ENCODE data around the gene PDGFA.

PDGFA gene

DNA sequence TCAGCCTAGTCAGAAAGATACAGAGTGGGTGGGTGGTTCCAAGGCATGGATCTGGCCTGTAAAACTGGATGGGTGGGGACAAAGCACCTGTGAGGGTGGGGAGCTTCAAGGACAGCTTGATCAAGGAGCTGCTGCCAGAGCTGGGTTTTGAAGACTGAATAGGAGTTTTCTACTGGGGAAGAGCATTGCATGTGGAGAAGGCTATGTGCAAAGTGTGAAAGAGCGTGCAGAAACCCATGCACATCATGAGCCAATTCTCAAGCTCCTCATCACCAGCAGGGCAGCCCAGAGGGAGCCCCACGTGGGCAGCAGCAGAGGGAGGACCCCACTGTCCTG lies 58.6 kb downstream of the PDGFA start:
- no peak for TF ChIP-seq EP300 (IDR thresholded peaks at IDR 0.05; ENCODE audit: borderline replicate concordance)
- TF ChIP-seq, protein P1, sequence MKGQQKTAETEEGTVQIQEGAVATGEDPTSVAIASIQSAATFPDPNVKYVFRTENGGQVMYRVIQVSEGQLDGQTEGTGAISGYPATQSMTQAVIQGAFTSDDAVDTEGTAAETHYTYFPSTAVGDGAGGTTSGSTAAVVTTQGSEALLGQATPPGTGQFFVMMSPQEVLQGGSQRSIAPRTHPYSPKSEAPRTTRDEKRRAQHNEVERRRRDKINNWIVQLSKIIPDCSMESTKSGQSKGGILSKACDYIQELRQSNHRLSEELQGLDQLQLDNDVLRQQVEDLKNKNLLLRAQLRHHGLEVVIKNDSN (IDR thresholded peaks at IDR 0.05), result no peak
- TF ChIP-seq, protein P2, sequence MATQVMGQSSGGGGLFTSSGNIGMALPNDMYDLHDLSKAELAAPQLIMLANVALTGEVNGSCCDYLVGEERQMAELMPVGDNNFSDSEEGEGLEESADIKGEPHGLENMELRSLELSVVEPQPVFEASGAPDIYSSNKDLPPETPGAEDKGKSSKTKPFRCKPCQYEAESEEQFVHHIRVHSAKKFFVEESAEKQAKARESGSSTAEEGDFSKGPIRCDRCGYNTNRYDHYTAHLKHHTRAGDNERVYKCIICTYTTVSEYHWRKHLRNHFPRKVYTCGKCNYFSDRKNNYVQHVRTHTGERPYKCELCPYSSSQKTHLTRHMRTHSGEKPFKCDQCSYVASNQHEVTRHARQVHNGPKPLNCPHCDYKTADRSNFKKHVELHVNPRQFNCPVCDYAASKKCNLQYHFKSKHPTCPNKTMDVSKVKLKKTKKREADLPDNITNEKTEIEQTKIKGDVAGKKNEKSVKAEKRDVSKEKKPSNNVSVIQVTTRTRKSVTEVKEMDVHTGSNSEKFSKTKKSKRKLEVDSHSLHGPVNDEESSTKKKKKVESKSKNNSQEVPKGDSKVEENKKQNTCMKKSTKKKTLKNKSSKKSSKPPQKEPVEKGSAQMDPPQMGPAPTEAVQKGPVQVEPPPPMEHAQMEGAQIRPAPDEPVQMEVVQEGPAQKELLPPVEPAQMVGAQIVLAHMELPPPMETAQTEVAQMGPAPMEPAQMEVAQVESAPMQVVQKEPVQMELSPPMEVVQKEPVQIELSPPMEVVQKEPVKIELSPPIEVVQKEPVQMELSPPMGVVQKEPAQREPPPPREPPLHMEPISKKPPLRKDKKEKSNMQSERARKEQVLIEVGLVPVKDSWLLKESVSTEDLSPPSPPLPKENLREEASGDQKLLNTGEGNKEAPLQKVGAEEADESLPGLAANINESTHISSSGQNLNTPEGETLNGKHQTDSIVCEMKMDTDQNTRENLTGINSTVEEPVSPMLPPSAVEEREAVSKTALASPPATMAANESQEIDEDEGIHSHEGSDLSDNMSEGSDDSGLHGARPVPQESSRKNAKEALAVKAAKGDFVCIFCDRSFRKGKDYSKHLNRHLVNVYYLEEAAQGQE (IDR thresholded peaks at IDR 0.05; ENCODE audit: low read depth), result no peak
- TF ChIP-seq YY1 (IDR thresholded peaks at IDR 0.05; ENCODE audit: low read depth), result no peak
- TF ChIP-seq RAD21 (IDR thresholded peaks at IDR 0.05; ENCODE audit: low read depth), result no peak
- TF ChIP-seq, protein P3, sequence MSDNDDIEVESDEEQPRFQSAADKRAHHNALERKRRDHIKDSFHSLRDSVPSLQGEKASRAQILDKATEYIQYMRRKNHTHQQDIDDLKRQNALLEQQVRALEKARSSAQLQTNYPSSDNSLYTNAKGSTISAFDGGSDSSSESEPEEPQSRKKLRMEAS (IDR thresholded peaks at IDR 0.05), result no peak
- no peak for TF ChIP-seq EGR1 (IDR thresholded peaks at IDR 0.05)
- TF ChIP-seq FOXM1 (IDR thresholded peaks at IDR 0.05; ENCODE audit: borderline replicate concordance, low read depth), result no peak
- TF ChIP-seq TAF1 (IDR thresholded peaks at IDR 0.05; ENCODE audit: low read depth), result no peak
- TF ChIP-seq NFIC (IDR thresholded peaks at IDR 0.05), result no peak
- TF ChIP-seq CEBPB (IDR thresholded peaks at IDR 0.05), result no peak
- TF ChIP-seq TCF12 (IDR thresholded peaks at IDR 0.05; ENCODE audit: low read depth), result no peak
- no peak for TF ChIP-seq ZBTB7A (IDR thresholded peaks at IDR 0.05; ENCODE audit: low read depth)
- no peak for TF ChIP-seq TEAD4 (IDR thresholded peaks at IDR 0.05)

DNA sequence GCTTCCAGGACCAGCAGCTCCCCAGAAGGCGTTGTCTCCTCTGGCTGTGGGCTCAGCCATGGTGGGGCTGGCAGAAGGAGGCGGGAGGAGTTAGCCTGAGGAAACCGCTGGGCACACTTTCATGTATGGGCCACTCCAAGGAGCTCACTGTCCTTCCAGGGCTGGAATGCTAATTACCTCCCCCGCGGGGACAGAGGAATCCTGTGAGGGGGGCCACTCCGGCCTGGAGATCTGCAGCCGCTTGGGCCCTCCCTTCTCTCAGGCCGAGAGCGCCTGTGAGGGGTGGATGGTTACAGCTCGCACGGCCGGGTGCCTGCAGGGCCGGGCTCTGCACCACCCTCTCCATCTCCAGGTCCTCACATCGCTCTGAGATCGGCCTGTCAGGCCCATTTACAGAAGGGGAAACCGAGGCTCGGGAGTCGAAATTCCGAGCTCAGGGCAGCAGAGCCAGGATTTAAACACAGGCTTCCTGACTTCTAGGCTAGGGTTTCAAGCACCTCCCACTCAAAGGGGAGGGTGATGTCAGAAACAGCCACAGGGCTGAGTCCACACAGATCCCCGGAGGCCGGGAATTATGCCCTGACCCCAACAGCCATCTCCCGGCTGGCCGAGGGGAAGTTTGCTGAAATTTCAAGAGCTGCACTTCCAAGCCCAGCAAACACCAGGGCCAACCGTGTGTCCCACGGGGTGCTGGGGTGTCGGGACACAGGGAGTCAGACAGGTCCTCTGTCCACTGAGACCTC lies 59.1 kb downstream of the PDGFA start:
- peak; percentile 41; the same call in 1 of the 2 replicates for TF ChIP-seq TCF12 (IDR thresholded peaks at IDR 0.05; ENCODE audit: low read depth)
- TF ChIP-seq TEAD4 (IDR thresholded peaks at IDR 0.05), result peak; percentile 89
- TF ChIP-seq, protein P3 (IDR thresholded peaks at IDR 0.05), result no peak
- no peak for TF ChIP-seq CREB1 (IDR thresholded peaks at IDR 0.05; ENCODE audit: low read depth)
- peak; percentile 30; the same call in 1 of the 2 replicates for TF ChIP-seq EGR1 (IDR thresholded peaks at IDR 0.05)
- no peak; the same call in 1 of the 2 replicates for TF ChIP-seq RAD21 (IDR thresholded peaks at IDR 0.05; ENCODE audit: low read depth)
- no peak for TF ChIP-seq CEBPB (IDR thresholded peaks at IDR 0.05)
- TF ChIP-seq ZBTB7A (IDR thresholded peaks at IDR 0.05; ENCODE audit: low read depth), result peak; percentile 58; the same call in 1 of the 2 replicates
- TF ChIP-seq, protein P1 (IDR thresholded peaks at IDR 0.05), result no peak
- no peak for TF ChIP-seq TAF1 (IDR thresholded peaks at IDR 0.05; ENCODE audit: low read depth)
- TF ChIP-seq YY1 (IDR thresholded peaks at IDR 0.05; ENCODE audit: low read depth), result 0 out of 2 replicates have a peak, but pooled peaks have one; percentile 4
- TF ChIP-seq EP300 (IDR thresholded peaks at IDR 0.05; ENCODE audit: borderline replicate concordance), result peak; percentile 18; the same call in 1 of the 2 replicates

DNA sequence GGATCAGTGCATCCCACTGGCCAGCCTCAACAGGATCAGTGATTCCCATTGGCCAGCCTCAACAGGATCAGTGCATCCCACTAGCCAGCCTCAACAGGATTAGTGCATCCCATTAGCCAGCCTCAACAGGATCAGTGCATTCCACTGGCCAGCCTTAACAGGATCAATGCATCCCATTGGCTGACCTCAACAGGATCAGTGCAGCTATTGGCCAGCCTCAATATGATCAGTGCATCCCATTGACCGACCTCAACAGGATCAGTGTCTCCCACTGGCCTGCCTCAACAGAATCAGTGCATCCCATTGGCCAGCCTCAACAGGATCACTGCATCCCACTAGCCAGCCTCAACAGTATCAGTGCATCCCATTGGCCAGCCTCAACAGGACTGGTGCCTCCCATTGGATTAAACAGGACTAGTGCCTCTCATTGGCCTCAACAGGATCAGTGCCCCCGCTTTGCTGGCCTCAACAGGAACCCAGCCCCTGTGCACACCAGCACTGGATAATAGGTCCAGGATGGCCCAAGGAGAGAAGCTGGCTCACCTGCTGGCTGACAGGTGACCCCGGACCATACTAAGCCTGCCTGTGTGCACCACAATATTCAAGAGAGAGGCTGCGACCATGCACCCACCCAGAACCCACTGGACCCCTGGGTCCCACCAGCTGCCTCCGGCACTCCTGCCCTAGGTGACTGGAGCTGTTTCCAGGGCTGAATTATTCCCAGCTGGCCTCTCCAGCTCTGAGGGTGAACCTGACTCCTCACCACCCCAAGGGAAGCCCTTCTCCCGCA lies 59.9 kb downstream of the PDGFA start:
- TF ChIP-seq, protein P3 (IDR thresholded peaks at IDR 0.05), result no peak
- TF ChIP-seq YY1 (IDR thresholded peaks at IDR 0.05; ENCODE audit: low read depth) (0 out of 2 replicates have a peak, but pooled peaks have one; percentile 15), CREB1 (IDR thresholded peaks at IDR 0.05; ENCODE audit: low read depth) (no peak), NFIC (IDR thresholded peaks at IDR 0.05) (no peak), TAF1 (IDR thresholded peaks at IDR 0.05; ENCODE audit: low read depth) (no peak)

DNA sequence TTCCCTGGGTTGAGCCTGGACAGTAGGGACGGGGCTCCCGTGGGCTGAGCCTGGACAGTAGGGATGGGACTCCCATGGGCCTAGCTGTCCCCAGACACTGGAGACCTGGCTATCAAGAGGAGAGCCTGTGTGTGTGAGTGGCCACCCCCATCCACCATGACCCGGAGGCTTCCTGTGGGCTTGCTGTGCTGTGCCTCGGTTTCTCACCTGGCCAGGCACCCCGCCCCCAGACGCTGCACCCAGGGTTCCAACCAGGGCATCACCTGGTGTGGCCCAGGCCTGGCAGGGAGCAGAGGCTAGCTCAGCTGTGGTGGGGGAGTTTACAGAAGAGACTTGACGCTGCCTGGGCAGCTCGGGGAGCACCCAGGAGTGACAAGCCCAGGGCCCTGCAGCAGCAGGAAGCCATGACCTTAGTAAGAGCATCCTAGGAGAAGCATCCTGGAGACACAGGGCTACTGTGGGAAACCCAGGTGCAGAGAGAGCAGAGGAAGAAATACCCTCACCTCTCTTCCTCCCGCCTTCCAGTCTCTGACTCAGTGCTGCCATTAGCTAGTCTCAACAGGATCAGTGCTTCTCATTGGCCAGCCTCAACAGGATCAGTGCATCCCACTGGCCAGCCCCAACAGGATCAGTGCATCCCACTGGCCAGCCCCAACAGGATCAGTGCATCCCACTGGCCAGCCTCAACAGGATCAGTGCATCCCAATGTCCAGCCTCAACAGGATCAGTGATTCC lies 61.0 kb downstream of the PDGFA start:
- no peak for TF ChIP-seq EGR1 (IDR thresholded peaks at IDR 0.05)
- TF ChIP-seq YY1 (IDR thresholded peaks at IDR 0.05; ENCODE audit: low read depth), result no peak
- no peak for TF ChIP-seq ZBTB7A (IDR thresholded peaks at IDR 0.05; ENCODE audit: low read depth)
- TF ChIP-seq TEAD4 (IDR thresholded peaks at IDR 0.05), result no peak
- TF ChIP-seq TCF12 (IDR thresholded peaks at IDR 0.05; ENCODE audit: low read depth), result no peak
- no peak for TF ChIP-seq CREB1 (IDR thresholded peaks at IDR 0.05; ENCODE audit: low read depth)
- TF ChIP-seq NFIC (IDR thresholded peaks at IDR 0.05), result no peak
- no peak for TF ChIP-seq EP300 (IDR thresholded peaks at IDR 0.05; ENCODE audit: borderline replicate concordance)
- no peak for TF ChIP-seq TAF1 (IDR thresholded peaks at IDR 0.05; ENCODE audit: low read depth)
- TF ChIP-seq FOXM1 (IDR thresholded peaks at IDR 0.05; ENCODE audit: borderline replicate concordance, low read depth), result no peak
- TF ChIP-seq, protein P2 (IDR thresholded peaks at IDR 0.05; ENCODE audit: low read depth), result no peak

Measured in Ishikawa (cell line).